GM23338 (cell line): ENCODE results near the gene FST. TPM values are rescaled to one million over a fixed set of nuclear protein-coding genes. Genes with fewer than 3 reads are reported as not detected.

Source experiments
- ATAC-seq: fragments of 200-7000 bp; cut with Tn5 transposase; 3 replicates; pipeline ENCODE4 v1.9.1; 2020
- DNase-seq: peaks from one replicate; pipeline ENCODE4 v3.0.0-alpha.2; 2015; ENCODE audit warnings: low spot score
- H2AFZ ChIP-seq: fragments of 200-600 bp; sonication (generic); 2 replicates; pipeline ENCODE4 v1.8.0; 2016; ENCODE audit warnings: antibody characterized with exemption, mild to moderate bottlenecking, moderate library complexity
- H3F3A ChIP-seq: fragments of 200-600 bp; sonication (generic); replicated peaks from 2 replicates; pipeline ENCODE4 v1.8.0; 2017; ENCODE audit warnings: antibody characterized with exemption, mixed run types, low read depth
- H3K27ac ChIP-seq: fragments of 200-600 bp; sonication (generic); 2 replicates; pipeline ENCODE4 v1.6.1; 2016; ENCODE audit warnings: low read depth
- H3K27me3 ChIP-seq: fragments of 200-600 bp; sonication (generic); 2 replicates; pipeline ENCODE4 v1.8.0; 2016; ENCODE audit warnings: mild to moderate bottlenecking, mixed run types, moderate library complexity; ENCODE audit not compliant: insufficient read depth
- H3K36me3 ChIP-seq: fragments of 200-600 bp; sonication (generic); 2 replicates; pipeline ENCODE4 v1.8.0; 2016; ENCODE audit warnings: mild to moderate bottlenecking; ENCODE audit not compliant: insufficient read depth
- H3K4me1 ChIP-seq: fragments of 200-600 bp; sonication (generic); 2 replicates; pipeline ENCODE4 v1.8.0; 2016; ENCODE audit warnings: mild to moderate bottlenecking, moderate library complexity; ENCODE audit not compliant: insufficient read depth
- H3K4me2 ChIP-seq: fragments of 200-600 bp; sonication (generic); 2 replicates; pipeline ENCODE4 v1.7.1; 2017; ENCODE audit warnings: mixed run types
- H3K4me3 ChIP-seq: fragments of 200-600 bp; sonication (generic); 2 replicates; pipeline ENCODE4 v1.6.1; 2016; ENCODE audit warnings: mixed run types
- H3K79me2 ChIP-seq: fragments of 200-600 bp; sonication (generic); replicated peaks from 2 replicates; pipeline ENCODE4 v1.8.0; 2017; ENCODE audit warnings: mild to moderate bottlenecking; ENCODE audit not compliant: insufficient read depth
- H3K9me2 ChIP-seq: fragments of 200-600 bp; sonication (generic); 2 replicates; pipeline ENCODE4 v1.8.0; 2017; ENCODE audit not compliant: insufficient read depth
- H4K20me1 ChIP-seq: fragments of 200-600 bp; sonication (generic); replicated peaks from 2 replicates; pipeline ENCODE4 v1.8.0; 2017; ENCODE audit warnings: mild to moderate bottlenecking; ENCODE audit not compliant: insufficient read depth
- H3K27ac Mint-ChIP-seq: 2 replicates; pipeline ENCODE4 v1.8.0; 2020; ENCODE audit warnings: inconsistent platforms, mild to moderate bottlenecking, moderate library complexity, mixed read lengths
- H3K27me3 Mint-ChIP-seq: 3 replicates; pipeline ENCODE4 v1.8.0; 2022; ENCODE audit warnings: low read depth, mild to moderate bottlenecking, moderate library complexity, mixed read lengths, inconsistent platforms; ENCODE audit not compliant: insufficient read depth, poor library complexity
- H3K36me3 Mint-ChIP-seq: 3 replicates; pipeline ENCODE4 v1.8.0; 2021; ENCODE audit warnings: low read depth, mild to moderate bottlenecking, inconsistent platforms, moderate library complexity, mixed read lengths
- H3K4me1 Mint-ChIP-seq: 3 replicates; pipeline ENCODE4 v1.8.0; 2020; ENCODE audit warnings: mild to moderate bottlenecking, inconsistent platforms, mixed read lengths
- H3K4me3 Mint-ChIP-seq: 3 replicates; pipeline ENCODE4 v1.8.0; 2021; ENCODE audit warnings: moderate library complexity, mild to moderate bottlenecking, inconsistent platforms, mixed read lengths
- H3K9me3 Mint-ChIP-seq: 3 replicates; pipeline ENCODE4 v1.8.0; 2020; ENCODE audit warnings: moderate library complexity, mild to moderate bottlenecking, inconsistent platforms, mixed read lengths
- CREB1 ChIP-seq: fragments of 250-450 bp; sonication (Bioruptor Pico); IDR thresholded peaks from 2 replicates; pipeline ENCODE4 v1.5.0; 2020; ENCODE audit warnings: low read depth, mild to moderate bottlenecking, moderate library complexity
- EZH2 ChIP-seq: fragments of 200-600 bp; sonication (generic); IDR thresholded peaks from one replicate; pipeline ENCODE4 v1.8.0; 2017; ENCODE audit warnings: antibody characterized with exemption, mild to moderate bottlenecking, low read depth; ENCODE audit not compliant: unreplicated experiment
- EZH2phosphoT487 ChIP-seq: fragments of 200-600 bp; sonication (generic); IDR thresholded peaks from one replicate; pipeline ENCODE4 v1.8.1; 2018; ENCODE audit warnings: antibody characterized with exemption; ENCODE audit not compliant: unreplicated experiment
- JUNB ChIP-seq: IDR thresholded peaks from one replicate; pipeline ENCODE4 v1.6.1; 2016; ENCODE audit warnings: antibody characterized with exemption; ENCODE audit not compliant: unreplicated experiment
- NANOG ChIP-seq: IDR thresholded peaks from 2 replicates; pipeline ENCODE4 v1.6.1; 2016; ENCODE audit warnings: antibody characterized with exemption, borderline replicate concordance
- POLR2AphosphoS5 ChIP-seq: IDR thresholded peaks from 2 replicates; pipeline ENCODE4 v1.6.1; 2016; ENCODE audit warnings: antibody characterized with exemption, low read depth
- REST ChIP-seq: IDR thresholded peaks from one replicate; pipeline ENCODE4 v1.6.1; 2018; ENCODE audit warnings: antibody characterized with exemption; ENCODE audit not compliant: unreplicated experiment
- STAT1 ChIP-seq: IDR thresholded peaks from one replicate; pipeline ENCODE4 v1.6.1; 2016; ENCODE audit warnings: antibody characterized with exemption; ENCODE audit not compliant: unreplicated experiment
- ZNF114 ChIP-seq: fragments of 250-450 bp; sonication (Bioruptor Pico); IDR thresholded peaks from 2 replicates; pipeline ENCODE4 v1.5.0; 2020; ENCODE audit warnings: mild to moderate bottlenecking, moderate library complexity
- ZNF331 ChIP-seq: fragments of 250-450 bp; sonication (Bioruptor Pico); IDR thresholded peaks from 2 replicates; pipeline ENCODE4 v1.5.0; 2020; ENCODE audit warnings: low read depth, mild to moderate bottlenecking, moderate library complexity
- polyA plus RNA-seq: library from polyadenylated mRNA; unstranded; fragments of >200 nt; fragmentation: Nextera tagmentation; extraction: Ambion mirVana; gene quantifications from 2 replicates; pipeline ENCODE4 v1.2.1, GENCODE V29; 2016
- total RNA-seq: library from RNA; depleted of rRNA; stranded (reverse); fragments of >200 nt; shearing (Covaris generic); gene quantifications from 2 replicates; pipeline ENCODE4 v1.2.3, GENCODE V29; 2014
- TF ChIP-seq, protein P1 (sequence below), 2 experiments: fragments of 200-600 bp in 1 of 2; sonication (generic) in 1 of 2; conservative IDR thresholded peaks; 2 replicates each; pipeline versions ENCODE4 v1.5.1 to v1.6.1; 2016 to 2017; ENCODE audit warnings: antibody characterized with exemption in 2 of 2, low read depth in 2 of 2, mild to moderate bottlenecking in 2 of 2, moderate library complexity in 1 of 2
- TF ChIP-seq, protein P2 (sequence below): IDR thresholded peaks from 2 replicates; pipeline ENCODE4 v1.6.1; 2016; ENCODE audit warnings: antibody characterized with exemption

Gene FST
- total and polyA plus RNA-seq, 2 experiments from 2014 or later = 7.6 to 13.9 TPM

DNA sequence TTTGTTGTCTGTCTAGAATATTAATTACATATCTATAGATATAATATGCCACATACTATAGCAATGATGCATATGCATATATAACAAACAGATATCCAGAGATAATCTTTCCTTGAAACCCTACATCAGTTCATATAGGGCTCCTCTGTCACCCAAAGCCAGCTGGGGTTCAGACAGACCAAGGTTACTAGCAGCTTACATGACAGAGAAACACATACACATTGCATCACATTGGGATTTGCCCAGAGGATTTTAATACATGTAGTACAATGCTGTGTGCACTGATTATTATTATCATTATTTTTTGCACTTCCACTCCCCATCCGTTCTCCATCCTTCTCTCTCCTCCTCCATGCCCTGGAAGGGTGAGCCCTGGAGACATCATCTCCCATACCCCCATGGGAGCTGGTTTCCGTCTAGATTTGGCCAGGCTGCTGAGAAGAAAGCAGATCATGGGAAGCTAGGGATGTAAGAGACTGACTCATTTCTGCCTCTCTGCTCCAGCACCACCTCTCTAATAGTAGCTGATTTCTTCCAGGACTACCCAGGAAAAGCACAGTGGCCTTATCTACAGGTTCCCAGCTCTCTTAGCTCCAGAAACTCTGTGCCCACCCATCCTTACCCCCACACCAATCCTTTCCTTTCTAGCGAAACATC lies 23.3 kb downstream of the FST start (continued):
- TF ChIP-seq, protein P1, sequence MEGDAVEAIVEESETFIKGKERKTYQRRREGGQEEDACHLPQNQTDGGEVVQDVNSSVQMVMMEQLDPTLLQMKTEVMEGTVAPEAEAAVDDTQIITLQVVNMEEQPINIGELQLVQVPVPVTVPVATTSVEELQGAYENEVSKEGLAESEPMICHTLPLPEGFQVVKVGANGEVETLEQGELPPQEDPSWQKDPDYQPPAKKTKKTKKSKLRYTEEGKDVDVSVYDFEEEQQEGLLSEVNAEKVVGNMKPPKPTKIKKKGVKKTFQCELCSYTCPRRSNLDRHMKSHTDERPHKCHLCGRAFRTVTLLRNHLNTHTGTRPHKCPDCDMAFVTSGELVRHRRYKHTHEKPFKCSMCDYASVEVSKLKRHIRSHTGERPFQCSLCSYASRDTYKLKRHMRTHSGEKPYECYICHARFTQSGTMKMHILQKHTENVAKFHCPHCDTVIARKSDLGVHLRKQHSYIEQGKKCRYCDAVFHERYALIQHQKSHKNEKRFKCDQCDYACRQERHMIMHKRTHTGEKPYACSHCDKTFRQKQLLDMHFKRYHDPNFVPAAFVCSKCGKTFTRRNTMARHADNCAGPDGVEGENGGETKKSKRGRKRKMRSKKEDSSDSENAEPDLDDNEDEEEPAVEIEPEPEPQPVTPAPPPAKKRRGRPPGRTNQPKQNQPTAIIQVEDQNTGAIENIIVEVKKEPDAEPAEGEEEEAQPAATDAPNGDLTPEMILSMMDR (conservative IDR thresholded peaks at IDR 0.05; ENCODE audit: low read depth in 2 of 2) = no peak
- TF ChIP-seq JUNB (no peak), STAT1 (no peak), ZNF331 (CRISPR knock-in tag) (no peak), REST (no peak), ZNF114 (CRISPR knock-in tag) (no peak), NANOG (no peak), EZH2phosphoT487 (no peak), POLR2AphosphoS5 (no peak), CREB1 (CRISPR knock-in tag) (no peak), EZH2 (no peak)
- TF ChIP-seq, protein P2, sequence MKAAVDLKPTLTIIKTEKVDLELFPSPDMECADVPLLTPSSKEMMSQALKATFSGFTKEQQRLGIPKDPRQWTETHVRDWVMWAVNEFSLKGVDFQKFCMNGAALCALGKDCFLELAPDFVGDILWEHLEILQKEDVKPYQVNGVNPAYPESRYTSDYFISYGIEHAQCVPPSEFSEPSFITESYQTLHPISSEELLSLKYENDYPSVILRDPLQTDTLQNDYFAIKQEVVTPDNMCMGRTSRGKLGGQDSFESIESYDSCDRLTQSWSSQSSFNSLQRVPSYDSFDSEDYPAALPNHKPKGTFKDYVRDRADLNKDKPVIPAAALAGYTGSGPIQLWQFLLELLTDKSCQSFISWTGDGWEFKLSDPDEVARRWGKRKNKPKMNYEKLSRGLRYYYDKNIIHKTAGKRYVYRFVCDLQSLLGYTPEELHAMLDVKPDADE = no peak

GRCh38 chr5:53507013-53507412 lies 26.6 kb downstream of the FST start:
- no peak overlapping the region for H3K4me3 ChIP-seq
- no peak overlapping the region for H3K4me3 Mint-ChIP-seq
- H3K4me1 ChIP-seq = no peaks in the 10 kb centered on the region
- H3K4me2 ChIP-seq = no peak overlapping the region
- H2AFZ ChIP-seq = no peak overlapping the region
- peaks cover 39% of the 10 kb centered on the region for H3K9me3 Mint-ChIP-seq
- H3K4me1 Mint-ChIP-seq = peaks cover 7% of the 10 kb centered on the region
- no peaks in the 10 kb centered on the region for H3K27me3 Mint-ChIP-seq
- no peak overlapping the region for H3K27ac ChIP-seq
- 0 out of 2 replicates have a peak, but pooled peaks cover 3% of the 10 kb centered on the region for H3K9me2 ChIP-seq
- peaks cover 31% of the 10 kb centered on the region for H3K36me3 Mint-ChIP-seq
- H3F3A ChIP-seq = no peaks in the 10 kb centered on the region
- no peaks in the 10 kb centered on the region for H4K20me1 ChIP-seq
- peaks cover 4% of the 10 kb centered on the region for H3K36me3 ChIP-seq
- no peaks in the 10 kb centered on the region for H3K79me2 ChIP-seq
- DNase-seq = no peak
- H3K27me3 ChIP-seq = no peaks in the 10 kb centered on the region
- H3K27ac Mint-ChIP-seq = no peak overlapping the region
- no peak for ATAC-seq
- no peak for TF ChIP-seq ZNF114 (CRISPR knock-in tag)
- TF ChIP-seq STAT1 = no peak
- TF ChIP-seq REST = no peak
- no peak for TF ChIP-seq JUNB
- no peak for TF ChIP-seq EZH2phosphoT487
- TF ChIP-seq, protein P1 (conservative IDR thresholded peaks at IDR 0.05; ENCODE audit: low read depth in 2 of 2) = no peak
- no peak for TF ChIP-seq POLR2AphosphoS5
- TF ChIP-seq, protein P2 = no peak
